Endothelial cell (in vitro differentiated cells): ENCODE measurements around the gene TMPRSS2. TPM values are rescaled to one million over a fixed set of nuclear protein-coding genes. Genes with fewer than 3 reads are reported as not detected.

ENCODE experiments used
- DNase-seq: peaks from one replicate; pipeline ENCODE4 v3.0.0; 2021; ENCODE audit warnings: low spot score
- H3K27ac Mint-ChIP-seq: one replicate; pipeline ENCODE4 v1.8.0; 2021; ENCODE audit warnings: mixed read lengths, inconsistent platforms; ENCODE audit not compliant: unreplicated experiment
- H3K27me3 Mint-ChIP-seq: one replicate; pipeline ENCODE4 v1.8.0; 2021; ENCODE audit warnings: mild to moderate bottlenecking, moderate library complexity, mixed read lengths, inconsistent platforms; ENCODE audit not compliant: unreplicated experiment
- H3K36me3 Mint-ChIP-seq: one replicate; pipeline ENCODE4 v1.8.0; 2021; ENCODE audit warnings: mild to moderate bottlenecking, low read depth, mixed read lengths, inconsistent platforms; ENCODE audit not compliant: unreplicated experiment
- H3K4me1 Mint-ChIP-seq: one replicate; pipeline ENCODE4 v1.8.0; 2021; ENCODE audit warnings: mild to moderate bottlenecking, mixed read lengths, inconsistent platforms; ENCODE audit not compliant: unreplicated experiment
- H3K4me3 Mint-ChIP-seq: one replicate; pipeline ENCODE4 v1.8.0; 2021; ENCODE audit warnings: mild to moderate bottlenecking, mixed read lengths, inconsistent platforms; ENCODE audit not compliant: unreplicated experiment
- H3K9me3 Mint-ChIP-seq: one replicate; pipeline ENCODE4 v1.8.0; 2021; ENCODE audit warnings: mixed read lengths, inconsistent platforms; ENCODE audit not compliant: unreplicated experiment
- CTCF ChIP-seq: fragments of 200-600 bp; sonication (generic); IDR thresholded peaks from one replicate; pipeline ENCODE4 v1.5.0; 2021; ENCODE audit warnings: antibody characterized with exemption; ENCODE audit not compliant: unreplicated experiment
- total RNA-seq: library from RNA; stranded (reverse); fragmentation: NEBNext Ultra II Directional; extraction: Animal tissue kit (Norgen Biotek cat#: 25700); gene quantifications from one replicate; pipeline ENCODE4 v1.2.1, GENCODE V29; 2021; ENCODE audit not compliant: unreplicated experiment

TMPRSS2 gene
- total RNA-seq, 1 donor from 2014 or later: 46.3 TPM

DNA sequence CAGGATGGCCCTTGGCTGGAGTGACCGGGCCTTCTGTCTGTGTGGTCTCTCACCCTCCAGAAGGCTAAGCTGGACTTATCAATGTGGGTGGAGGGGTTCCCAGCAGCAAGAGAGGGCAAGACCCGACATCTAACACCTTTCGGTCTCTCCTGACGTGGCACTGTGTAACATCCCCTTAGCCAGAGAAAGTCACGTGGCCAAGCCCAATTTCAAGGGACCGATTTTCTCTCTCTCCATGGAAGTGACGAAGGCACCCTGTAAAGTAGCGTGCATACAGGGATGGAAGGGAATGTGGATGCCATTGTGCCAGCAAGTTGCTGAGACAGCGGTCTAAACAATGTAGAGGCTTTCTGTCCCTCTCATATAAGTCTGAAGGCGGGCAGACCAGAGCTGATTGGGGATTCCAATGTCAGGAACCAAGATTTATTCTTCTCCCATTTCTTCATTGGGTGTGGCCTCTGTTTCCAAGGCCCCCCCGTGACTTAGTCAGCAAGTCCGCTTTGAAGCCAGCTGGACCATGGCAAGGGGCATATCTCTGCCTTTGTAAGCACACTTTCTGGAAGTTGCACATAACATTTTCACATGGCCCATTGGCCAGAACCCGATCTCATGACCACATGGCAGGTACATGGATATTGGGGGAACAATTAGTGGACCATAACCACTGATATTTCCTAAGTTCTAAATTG, 69.4 kb downstream of the TMPRSS2 start:
- no peak overlapping the region for H3K27ac Mint-ChIP-seq
- DNase-seq: no peak
- H3K9me3 Mint-ChIP-seq: no peaks in the 10 kb centered on the region
- peaks cover 6% of the 10 kb centered on the region for H3K36me3 Mint-ChIP-seq
- no peak overlapping the region for H3K4me3 Mint-ChIP-seq
- no peak for TF ChIP-seq CTCF
- H3K4me1 Mint-ChIP-seq: no peaks in the 10 kb centered on the region
- H3K27me3 Mint-ChIP-seq: no peaks in the 10 kb centered on the region

DNA sequence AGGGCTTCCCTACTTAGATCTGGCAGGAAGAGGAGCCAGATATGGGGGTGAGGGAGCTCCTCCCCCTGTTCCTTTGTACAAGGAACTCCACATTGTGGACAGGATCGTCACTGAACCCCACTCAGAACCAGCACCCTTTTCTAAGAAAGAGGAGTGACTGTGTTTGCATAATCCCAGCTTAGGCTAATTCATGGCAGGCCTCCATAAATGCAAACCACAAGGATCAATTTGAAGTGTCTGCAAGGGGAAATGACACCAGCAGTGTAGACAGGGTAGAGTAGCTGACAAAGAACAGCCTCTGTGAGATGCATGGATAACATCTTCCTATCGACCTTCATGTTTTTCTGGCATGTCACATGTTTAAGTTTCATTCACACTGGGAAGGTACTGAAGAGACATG, 70.2 kb downstream of the TMPRSS2 start:
- Mint-ChIP-seq H3K4me3 (no peak overlapping the region), H3K9me3 (no peaks in the 10 kb centered on the region), H3K27me3 (no peaks in the 10 kb centered on the region), H3K4me1 (no peaks in the 10 kb centered on the region), H3K36me3 (peaks cover 6% of the 10 kb centered on the region), H3K27ac (no peak overlapping the region)
- TF ChIP-seq CTCF: no peak
- no peak for DNase-seq

GRCh38 chr21:41435706-41436105, 72.3 kb downstream of the TMPRSS2 start:
- Mint-ChIP-seq H3K27ac (no peak overlapping the region), H3K4me3 (no peak overlapping the region), H3K27me3 (peaks cover 2% of the 10 kb centered on the region), H3K4me1 (no peaks in the 10 kb centered on the region), H3K36me3 (peaks cover 6% of the 10 kb centered on the region), H3K9me3 (no peaks in the 10 kb centered on the region)
- no peak for TF ChIP-seq CTCF
- no peak for DNase-seq

DNA sequence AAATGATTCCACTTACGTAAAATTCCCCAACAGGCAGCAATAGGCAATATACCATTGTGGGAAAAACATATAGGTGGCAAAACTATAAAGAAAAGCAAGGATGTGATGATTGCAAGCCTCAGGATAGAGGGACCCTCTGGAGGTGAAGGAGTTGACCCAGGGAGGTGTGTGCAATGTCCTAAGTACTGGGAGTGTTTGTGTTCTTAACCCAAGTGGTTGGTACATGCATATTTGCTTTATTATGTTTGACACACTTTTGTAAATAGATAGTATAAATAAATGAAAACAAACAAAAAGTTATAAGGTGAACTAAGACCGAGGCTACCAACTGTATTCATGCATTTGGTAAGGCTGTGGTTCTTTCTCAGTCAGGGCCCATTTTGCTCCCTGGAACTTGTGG, 74.4 kb downstream of the TMPRSS2 start:
- Mint-ChIP-seq H3K4me3 (no peak overlapping the region), H3K4me1 (no peaks in the 10 kb centered on the region), H3K27ac (no peak overlapping the region), H3K36me3 (peaks cover 6% of the 10 kb centered on the region), H3K27me3 (peaks cover 4% of the 10 kb centered on the region), H3K9me3 (no peaks in the 10 kb centered on the region)
- no peak for DNase-seq
- TF ChIP-seq CTCF: no peak

DNA sequence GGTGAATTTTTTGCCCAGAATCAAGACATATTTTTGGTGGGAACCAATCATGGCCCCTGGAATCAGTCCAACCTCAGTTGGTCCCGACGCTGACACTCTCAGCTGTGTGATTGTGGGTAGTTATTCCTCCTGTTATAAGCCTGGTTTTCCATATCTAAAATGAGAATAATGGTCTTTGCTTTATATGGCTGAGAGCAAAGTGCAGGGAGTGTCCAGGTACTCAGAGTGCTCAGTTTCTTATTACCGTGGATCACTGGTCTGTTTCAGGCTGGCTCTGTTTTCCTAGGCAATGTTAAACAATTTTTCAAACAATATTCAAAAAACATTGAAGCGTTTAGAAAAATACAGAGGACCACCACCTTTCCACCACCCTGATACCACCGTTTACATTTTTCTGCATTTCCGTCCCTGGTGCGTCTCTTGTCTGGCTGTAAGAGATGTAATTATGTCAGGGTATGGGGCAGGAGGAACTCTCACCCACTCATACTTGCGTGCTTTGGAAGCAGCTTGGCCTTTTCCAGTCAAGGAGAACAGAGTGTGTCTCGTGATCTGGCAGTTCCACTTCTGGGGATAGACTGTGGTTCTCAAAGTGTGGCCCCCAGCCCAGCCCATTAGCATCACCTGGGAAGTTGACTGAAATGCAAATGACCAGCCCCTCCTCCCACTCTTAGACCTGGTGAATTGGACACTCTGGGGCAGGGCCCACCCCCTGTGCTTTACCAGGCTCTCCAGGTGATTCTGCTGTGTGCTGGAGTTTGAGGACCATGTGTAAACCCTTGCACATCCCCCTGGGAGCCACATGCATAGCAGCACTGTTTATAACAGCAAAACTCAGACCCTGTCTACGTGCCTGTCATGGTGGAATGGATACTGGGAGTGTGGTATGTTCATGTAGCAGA, 75.1 kb downstream of the TMPRSS2 start:
- H3K27ac Mint-ChIP-seq: no peak overlapping the region
- H3K36me3 Mint-ChIP-seq: peaks cover 6% of the 10 kb centered on the region

More for the DNA sequence above, 75.1 kb downstream of the TMPRSS2 start:
- Mint-ChIP-seq H3K9me3 (no peaks in the 10 kb centered on the region), H3K27me3 (peaks cover 4% of the 10 kb centered on the region), H3K4me3 (no peak overlapping the region), H3K4me1 (no peaks in the 10 kb centered on the region)
- TF ChIP-seq CTCF: no peak
- no peak for DNase-seq
